ENCODE data around the gene FXYD1. TPM values are rescaled to one million over a fixed set of nuclear protein-coding genes. Genes with fewer than 3 reads are reported as not detected.

The FXYD1 gene
- total and polyA plus RNA-seq, 2 of the 8 experiments (the other 6 are each of a cell fraction or from before 2014, with no cell fraction given) = 1.6 to 8.1 TPM

DNA sequence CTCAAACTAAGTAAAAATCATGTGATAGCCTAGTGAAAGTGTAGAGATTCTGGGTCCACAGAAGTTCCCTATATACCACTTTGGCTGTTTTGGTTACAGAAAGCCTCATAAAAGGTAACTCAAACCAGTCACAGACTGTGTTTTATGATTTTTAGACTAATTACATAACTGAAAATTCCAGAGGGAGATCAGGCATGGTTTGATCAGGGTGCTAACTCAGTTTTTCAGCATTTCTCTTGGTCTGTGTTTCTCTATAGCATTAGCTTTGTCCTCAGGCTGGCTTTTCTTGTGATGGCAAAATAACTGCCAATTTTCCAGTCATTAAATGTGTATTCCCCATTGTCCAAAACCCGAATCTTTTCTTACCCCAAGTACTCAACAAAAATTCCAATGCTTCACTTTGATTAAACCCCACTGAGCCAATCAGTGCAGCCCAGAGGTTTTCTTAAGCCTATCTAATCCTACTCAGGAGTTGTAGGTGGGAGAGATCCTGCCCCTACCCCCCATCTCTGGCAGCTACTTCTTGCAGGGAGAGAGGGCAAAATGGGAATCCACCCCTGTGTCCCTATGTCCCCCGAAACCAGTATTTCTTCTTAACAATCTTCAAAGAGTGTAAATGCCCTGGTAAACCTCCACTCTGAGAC lies 31.6 kb upstream of the FXYD1 start:
- H3K27me3 ChIP-seq (replicated peaks in 1 of 4; ENCODE audit: control insufficient read depth in 3 of 4, extremely low read depth in 1 of 4, insufficient read depth in 3 of 4, low read length in 3 of 4) = no peaks in the 10 kb centered on the region; a peak in 1 of 7 replicates
- H2BK12ac ChIP-seq (ENCODE audit: low read depth, low read length) = no peak overlapping the region
- FAIRE-seq = no peak
- peaks cover 0 to 7% of the 10 kb centered on the region in 2 experiments for H4K20me1 ChIP-seq (replicated peaks in 1 of 2; ENCODE audit: control insufficient read depth in 1 of 2, insufficient read depth in 2 of 2, low read length in 2 of 2)
- H2BK20ac ChIP-seq (ENCODE audit: low read length) = no peak overlapping the region
- H3K36me3 ChIP-seq (ENCODE audit: control insufficient read depth in 2 of 4, insufficient read depth in 4 of 4, low read length in 3 of 4) = no peaks in the 10 kb centered on the region
- no peak overlapping the region for H3K27ac ChIP-seq (ENCODE audit: low read depth, low read length)
- H2AK5ac ChIP-seq (ENCODE audit: low read depth, low read length) = no peak overlapping the region
- H2BK15ac ChIP-seq (ENCODE audit: low read length) = no peak overlapping the region
- no peak overlapping the region for H3K4me3 ChIP-seq (ENCODE audit: extremely low read depth in 1 of 4, insufficient read depth in 2 of 4, low read depth in 3 of 4, low read length in 4 of 4)
- H4K91ac ChIP-seq (replicated peaks; ENCODE audit: insufficient read length, low read length) = no peak overlapping the region
- WGBS, 2 experiments (ENCODE audit: extremely low coverage in 1 of 2, insufficient coverage in 1 of 2, insufficient read length in 1 of 2, insufficient replicate concordance in 2 of 2, low coverage in 1 of 2, low lambda C conversion rate in 2 of 2, missing lambda C conversion rate in 1 of 2) = 56% methylated on average over 2 of the region's 2 CpGs; no CpG with 5 or more reads in 1 of the 2 experiments
- no peak overlapping the region for H4K5ac ChIP-seq (ENCODE audit: insufficient read length, low read depth, low read length)
- no peak overlapping the region for H2AFZ ChIP-seq (ENCODE audit: low read length)
- no peaks in the 10 kb centered on the region for H3K79me1 ChIP-seq (ENCODE audit: low read depth, low read length)
- TF ChIP-seq KDM1A (IDR thresholded peaks at IDR 0.05; ENCODE audit: borderline replicate concordance, low read length) (0 out of 2 replicates have a peak, but pooled peaks have one; percentile 18), TCF12 (IDR thresholded peaks at IDR 0.05; ENCODE audit: low read depth, low read length) (no peak), SIN3A (conservative IDR thresholded peaks at IDR 0.05 in 1 of 2, IDR thresholded peaks at IDR 0.05 in 1 of 2; ENCODE audit: low read depth in 1 of 2, low read length in 2 of 2) (no peak), SP4 (IDR thresholded peaks at IDR 0.05; ENCODE audit: low read length) (no peak), KDM4A (IDR thresholded peaks at IDR 0.05; ENCODE audit: low read depth, low read length, severe bottlenecking) (no peak)
- TF ChIP-seq, protein P1, sequence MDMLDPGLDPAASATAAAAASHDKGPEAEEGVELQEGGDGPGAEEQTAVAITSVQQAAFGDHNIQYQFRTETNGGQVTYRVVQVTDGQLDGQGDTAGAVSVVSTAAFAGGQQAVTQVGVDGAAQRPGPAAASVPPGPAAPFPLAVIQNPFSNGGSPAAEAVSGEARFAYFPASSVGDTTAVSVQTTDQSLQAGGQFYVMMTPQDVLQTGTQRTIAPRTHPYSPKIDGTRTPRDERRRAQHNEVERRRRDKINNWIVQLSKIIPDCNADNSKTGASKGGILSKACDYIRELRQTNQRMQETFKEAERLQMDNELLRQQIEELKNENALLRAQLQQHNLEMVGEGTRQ (IDR thresholded peaks at IDR 0.05; ENCODE audit: low read length) = no peak
- H3K56ac ChIP-seq (replicated peaks; ENCODE audit: insufficient read length, low read depth, low read length) = no peak overlapping the region
- H3K9ac ChIP-seq (replicated peaks in 1 of 4; ENCODE audit: extremely low read depth in 1 of 4, low read depth in 3 of 4, low read length in 3 of 4) = no peak overlapping the region
- H4K8ac ChIP-seq (ENCODE audit: extremely low read depth, insufficient read depth, low read length) = no peak overlapping the region
- DNase-seq (ENCODE audit: low read depth in 1 of 2, low spot score in 2 of 2) = no peak
- H3K4ac ChIP-seq (replicated peaks; ENCODE audit: insufficient read length, low read depth, low read length) = no peak overlapping the region
- no peak overlapping the region for H3K18ac ChIP-seq (ENCODE audit: extremely low read depth, low read length)
- no peak overlapping the region for H2BK120ac ChIP-seq (replicated peaks; ENCODE audit: low read depth, low read length)
- peaks cover 0 to 4% (median 1%) of the 10 kb centered on the region in 4 experiments; a peak in 2 of 7 replicates for H3K4me1 ChIP-seq (replicated peaks in 1 of 4; ENCODE audit: control insufficient read depth in 3 of 4, insufficient read depth in 4 of 4, low read length in 3 of 4)
- no peak overlapping the region for H2BK5ac ChIP-seq (ENCODE audit: low read depth, low read length)
- ChIA-PET POLR2A (ENCODE audit: partially characterized antibody) (interaction anchor here (1.7 kb wide), 1 partner anchor 9 kb away, joined by 4 read pairs; no protein-coding TSS in a partner anchor), CTCF (ENCODE audit: partially characterized antibody) (interaction anchor here (1.0 to 1.7 kb wide), 5 partner anchors 17 to 268 kb away, joined by 3 to 5 read pairs (median 3); partner anchors contain the start of gene LGI4)
- no peak overlapping the region for H3K4me2 ChIP-seq (ENCODE audit: insufficient read depth in 1 of 2, low read depth in 2 of 2, low read length in 2 of 2)
- no peak overlapping the region for H3K14ac ChIP-seq (ENCODE audit: insufficient read length)
- H3K9me3 ChIP-seq (ENCODE audit: insufficient read depth in 2 of 2, low read depth in 1 of 2, low read length in 1 of 2) = no peaks in the 10 kb centered on the region
- no peak overlapping the region for H3K23ac ChIP-seq (ENCODE audit: insufficient read length)
- H3K79me2 ChIP-seq (ENCODE audit: control insufficient read depth in 1 of 2, insufficient read depth in 2 of 2, low read length in 2 of 2) = no peaks in the 10 kb centered on the region
- H3K23me2 ChIP-seq (ENCODE audit: low read depth, low read length) = peaks cover 7% of the 10 kb centered on the region; the same call in 1 of the 2 replicates

Measured in H1 (cell line).